SU-DHL-6 (cell line): ENCODE results near the gene BCAP31.
"Not testable (repeated sequence)": the region's sequence is repeated elsewhere in the genome, so short reads cannot be mapped to it uniquely, and the experiment has no call there.

Experiments
- H2AFZ ChIP-seq: fragments of 200-600 bp; sonication (generic); 2 replicates; pipeline ENCODE4 v1.6.1; 2014; ENCODE audit warnings: low read depth, mild to moderate bottlenecking, moderate library complexity, mixed read lengths, antibody characterized with exemption, low read length; ENCODE audit not compliant: severe bottlenecking
- H3F3A ChIP-seq: fragments of 200-600 bp; shearing (Covaris generic); 2 replicates; pipeline ENCODE4 v1.6.0; 2016; ENCODE audit warnings: antibody characterized with exemption, mild to moderate bottlenecking; ENCODE audit not compliant: insufficient read depth
- H3K27ac ChIP-seq: fragments of 200-600 bp; sonication (generic); 2 replicates; pipeline ENCODE4 v1.5.1; 2016; ENCODE audit warnings: low read depth, mild to moderate bottlenecking, low read length, moderate library complexity, mixed read lengths
- H3K27me3 ChIP-seq: fragments of 200-600 bp; sonication (generic), shearing (Covaris generic); 2 replicates; pipeline ENCODE4 v1.6.0; 2014; ENCODE audit warnings: mild to moderate bottlenecking, low read length
- H3K36me3 ChIP-seq: fragments of 200-600 bp; sonication (generic); 2 replicates; pipeline ENCODE4 v1.6.1; 2014; ENCODE audit warnings: mild to moderate bottlenecking, low read length, mixed read lengths
- H3K4me2 ChIP-seq: fragments of 300-600, 200-600 bp; shearing (Covaris generic), sonication (generic); 2 replicates; pipeline ENCODE4 v1.6.0; 2014; ENCODE audit warnings: low read length, low read depth, mild to moderate bottlenecking; ENCODE audit not compliant: poor library complexity, severe bottlenecking
- H3K4me3 ChIP-seq: fragments of 200-600 bp; sonication (generic); 2 replicates; pipeline ENCODE4 v1.5.1; 2014; ENCODE audit warnings: antibody characterized with exemption, low read length, mild to moderate bottlenecking, mixed read lengths; ENCODE audit not compliant: insufficient read depth, poor library complexity, severe bottlenecking
- H3K79me2 ChIP-seq: fragments of 200-600 bp; sonication (generic); 2 replicates; pipeline ENCODE4 v1.6.1; 2014; ENCODE audit warnings: mild to moderate bottlenecking, low read length, moderate library complexity; ENCODE audit not compliant: insufficient read depth
- H3K9ac ChIP-seq: fragments of 200-600 bp; sonication (generic); 2 replicates; pipeline ENCODE4 v1.7.0; 2014; ENCODE audit warnings: mild to moderate bottlenecking, low read length
- H3K9me2 ChIP-seq: fragments of 200-600 bp; sonication (generic); replicated peaks from 2 replicates; pipeline ENCODE4 v1.6.1; 2014; ENCODE audit warnings: low read length; ENCODE audit not compliant: insufficient read depth
- H3K9me3 ChIP-seq: fragments of 200-600 bp; sonication (generic); 2 replicates; pipeline ENCODE4 v1.6.1; 2014; ENCODE audit warnings: low read length, mixed read lengths; ENCODE audit not compliant: insufficient read depth
- H4K20me1 ChIP-seq: fragments of 200-600 bp; sonication (generic); 2 replicates; pipeline ENCODE4 v1.6.1; 2014; ENCODE audit warnings: low read depth, mild to moderate bottlenecking, antibody characterized with exemption, low read length, moderate library complexity, mixed read lengths
- CTCF ChIP-seq: fragments of 200-600 bp; sonication (generic); IDR thresholded peaks from one replicate; pipeline ENCODE4 v1.5.1; 2017; ENCODE audit warnings: antibody characterized with exemption, mild to moderate bottlenecking, low read length, moderate library complexity; ENCODE audit not compliant: insufficient read depth, poor library complexity, severe bottlenecking
- EZH2phosphoT487 ChIP-seq: fragments of 200-600 bp; sonication (generic), shearing (Covaris generic); conservative IDR thresholded peaks from 2 replicates; pipeline ENCODE4 v1.6.1; 2018; ENCODE audit warnings: mild to moderate bottlenecking, antibody characterized with exemption, low read length, moderate library complexity, mixed read lengths

BCAP31 gene

GRCh38 chrX:153744210-153745066, 20.3 kb upstream of the BCAP31 start:
- Histone ChIP-seq H3K27ac (no peak overlapping the region), H3K27me3 (no peaks in the 10 kb centered on the region), H3K36me3 (no peaks in the 10 kb centered on the region), H2AFZ (no peak overlapping the region), H3K9me3 (no peaks in the 10 kb centered on the region), H3K9ac (no peak overlapping the region), H3F3A (no peaks in the 10 kb centered on the region), H3K4me2 (no peak overlapping the region), H3K4me3 (no peak overlapping the region), H3K79me2 (no peaks in the 10 kb centered on the region), H4K20me1 (no peaks in the 10 kb centered on the region), H3K9me2 (no peaks in the 10 kb centered on the region)
- TF ChIP-seq EZH2phosphoT487 (no peak), CTCF (no peak)

GRCh38 chrX:153743468-153744209, 19.5 kb upstream of the BCAP31 start:
- not testable (repeated sequence) for H3K36me3 ChIP-seq, H2AFZ ChIP-seq, H3F3A ChIP-seq, H3K9me3 ChIP-seq, H3K4me3 ChIP-seq, H3K79me2 ChIP-seq, H4K20me1 ChIP-seq, H3K4me2 ChIP-seq, H3K27ac ChIP-seq, H3K9ac ChIP-seq, H3K9me2 ChIP-seq, H3K27me3 ChIP-seq

GRCh38 chrX:153742796-153743467, 18.7 kb upstream of the BCAP31 start:
- not testable (repeated sequence) for H2AFZ ChIP-seq, H3K9ac ChIP-seq, H3K27me3 ChIP-seq, H3K4me2 ChIP-seq, H3K36me3 ChIP-seq, H3F3A ChIP-seq, H3K79me2 ChIP-seq, H4K20me1 ChIP-seq, H3K9me2 ChIP-seq, H3K9me3 ChIP-seq, H3K4me3 ChIP-seq, H3K27ac ChIP-seq

- not testable (repeated sequence) for H3K27me3 ChIP-seq, H3K4me2 ChIP-seq, H2AFZ ChIP-seq, H3K27ac ChIP-seq, H3K4me3 ChIP-seq, H3K9me3 ChIP-seq, H3K36me3 ChIP-seq, H4K20me1 ChIP-seq, H3K9ac ChIP-seq, H3K9me2 ChIP-seq, H3K79me2 ChIP-seq, H3F3A ChIP-seq
Observed at GRCh38 chrX:153742111-153742510, 17.9 kb upstream of the BCAP31 start.
